DMS153 treated with DMSO at 0.1 percent for 48 hours (cell line): Measurements from ENCODE around the gene RIBC1.
A peak's percentile ranks its signal among the peaks of the same experiment; 100 is the strongest.
"Not testable (repeated sequence)": the region's sequence is repeated elsewhere in the genome, so short reads cannot be mapped to it uniquely, and the experiment has no call there.

Source experiments
- DNase-seq: peaks from one replicate; lab custom pipeline; 2025; ENCODE audit not compliant: unreplicated experiment; lab: John Stamatoyannopoulos, UW

Gene RIBC1

DNA sequence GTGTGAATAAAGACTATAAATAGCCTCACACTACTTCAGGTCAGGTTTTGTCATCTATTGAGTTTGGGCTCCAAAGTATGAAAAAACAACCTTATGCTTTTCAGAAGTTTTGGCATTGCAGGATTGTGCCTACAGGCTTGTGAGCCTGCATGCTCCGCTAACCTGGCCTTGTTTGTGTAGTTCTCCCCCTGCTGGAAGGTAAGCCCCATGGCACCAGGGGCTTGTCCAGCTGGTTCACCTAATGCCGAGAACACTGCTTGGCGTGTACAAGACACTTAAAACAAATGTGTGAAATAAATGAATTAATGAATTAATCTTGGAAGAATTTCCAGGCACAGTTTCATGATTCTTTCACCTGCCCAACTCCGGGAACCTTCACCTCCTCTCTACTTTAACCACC, 13.3 kb downstream of the RIBC1 start:
- DNase-seq = peak; percentile 17

DNA sequence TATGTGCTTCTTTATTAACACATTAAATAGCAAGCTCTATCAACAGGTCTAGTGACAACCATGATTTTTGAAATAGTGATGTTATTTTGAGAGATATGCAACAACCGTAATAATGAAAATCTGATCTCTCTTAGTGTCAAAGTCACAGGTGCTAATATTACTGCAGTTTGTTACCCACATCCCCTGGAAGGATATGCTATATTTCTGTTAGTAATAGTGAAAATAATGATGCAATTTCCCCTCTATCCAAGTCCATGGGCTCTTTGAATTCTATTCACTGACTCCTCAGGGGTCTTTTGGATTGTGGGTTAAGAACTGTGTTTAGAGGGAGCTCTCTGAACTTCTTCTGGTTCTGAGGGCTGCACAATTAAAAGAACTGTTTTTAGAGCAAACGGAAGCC, 14.5 kb downstream of the RIBC1 start:
- no peak for DNase-seq

DNA sequence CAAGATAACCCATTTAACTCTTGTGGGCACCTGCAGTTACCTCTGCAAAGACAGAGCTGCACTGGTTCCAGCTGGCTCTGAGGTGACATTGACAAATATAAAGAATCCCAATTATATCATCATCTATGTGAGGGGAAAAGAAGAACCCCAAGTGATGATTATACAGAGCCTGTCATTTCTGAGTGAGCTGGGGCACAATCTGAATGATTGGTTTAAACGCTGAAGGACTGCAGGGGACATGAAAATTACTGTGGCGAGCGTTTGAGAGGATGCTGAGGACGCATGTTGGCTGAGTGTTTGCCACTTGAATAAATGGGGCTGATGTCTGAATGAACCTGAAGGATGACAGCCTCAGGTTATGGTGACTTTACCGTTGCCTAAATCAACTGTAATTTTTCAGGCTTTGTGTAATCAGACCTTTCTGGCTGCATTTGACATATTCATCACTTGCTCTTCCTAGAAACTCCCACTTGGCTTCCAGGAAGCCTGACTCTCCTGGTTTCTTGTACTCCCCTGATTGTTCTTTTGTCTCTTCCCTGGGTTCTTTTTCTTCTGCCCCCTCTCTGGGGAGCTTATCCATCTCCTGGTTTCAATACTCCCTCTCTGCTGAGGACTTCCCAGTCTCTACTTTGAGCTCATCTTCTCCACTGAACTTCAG, 15.6 kb downstream of the RIBC1 start:
- DNase-seq = no peak

DNA sequence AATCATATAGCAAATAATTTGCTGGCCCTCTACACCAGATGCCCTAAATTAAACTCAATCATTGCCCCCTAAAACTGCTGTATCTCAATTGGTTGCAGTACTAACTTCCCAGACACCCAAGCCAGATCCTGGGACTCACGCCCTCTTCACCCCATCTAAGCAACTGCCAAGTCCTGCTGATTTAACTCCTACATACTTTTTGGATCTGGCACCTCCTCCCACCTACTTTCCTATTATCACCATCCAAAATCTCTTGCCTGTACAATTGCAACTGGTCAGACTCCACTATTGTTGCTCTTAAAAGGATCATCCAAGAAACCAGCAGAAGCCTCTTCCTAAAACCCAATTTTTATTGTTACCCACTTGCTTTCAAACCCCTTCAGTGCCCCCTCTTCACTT, 16.2 kb downstream of the RIBC1 start:
- DNase-seq = no peak

DNA sequence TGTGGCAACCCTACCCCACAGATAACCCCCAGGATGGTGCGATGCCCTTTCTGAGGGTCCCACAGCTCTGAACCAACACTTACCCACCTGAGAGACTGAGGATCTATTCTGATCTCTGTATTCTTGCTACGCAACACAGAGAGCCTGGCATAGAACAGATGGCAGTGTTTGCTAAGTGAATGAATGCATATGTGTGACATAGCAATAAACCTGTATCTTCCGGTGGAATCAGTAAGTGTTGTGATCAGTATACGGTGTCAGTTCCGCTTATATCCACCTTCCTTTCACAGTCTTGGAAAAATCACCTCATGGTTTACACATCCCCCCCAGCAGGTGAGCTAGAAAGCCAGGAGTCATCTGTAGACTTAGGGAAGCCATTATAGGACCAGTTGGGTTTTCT, 17.4 kb downstream of the RIBC1 start:
- DNase-seq = no peak

DNA sequence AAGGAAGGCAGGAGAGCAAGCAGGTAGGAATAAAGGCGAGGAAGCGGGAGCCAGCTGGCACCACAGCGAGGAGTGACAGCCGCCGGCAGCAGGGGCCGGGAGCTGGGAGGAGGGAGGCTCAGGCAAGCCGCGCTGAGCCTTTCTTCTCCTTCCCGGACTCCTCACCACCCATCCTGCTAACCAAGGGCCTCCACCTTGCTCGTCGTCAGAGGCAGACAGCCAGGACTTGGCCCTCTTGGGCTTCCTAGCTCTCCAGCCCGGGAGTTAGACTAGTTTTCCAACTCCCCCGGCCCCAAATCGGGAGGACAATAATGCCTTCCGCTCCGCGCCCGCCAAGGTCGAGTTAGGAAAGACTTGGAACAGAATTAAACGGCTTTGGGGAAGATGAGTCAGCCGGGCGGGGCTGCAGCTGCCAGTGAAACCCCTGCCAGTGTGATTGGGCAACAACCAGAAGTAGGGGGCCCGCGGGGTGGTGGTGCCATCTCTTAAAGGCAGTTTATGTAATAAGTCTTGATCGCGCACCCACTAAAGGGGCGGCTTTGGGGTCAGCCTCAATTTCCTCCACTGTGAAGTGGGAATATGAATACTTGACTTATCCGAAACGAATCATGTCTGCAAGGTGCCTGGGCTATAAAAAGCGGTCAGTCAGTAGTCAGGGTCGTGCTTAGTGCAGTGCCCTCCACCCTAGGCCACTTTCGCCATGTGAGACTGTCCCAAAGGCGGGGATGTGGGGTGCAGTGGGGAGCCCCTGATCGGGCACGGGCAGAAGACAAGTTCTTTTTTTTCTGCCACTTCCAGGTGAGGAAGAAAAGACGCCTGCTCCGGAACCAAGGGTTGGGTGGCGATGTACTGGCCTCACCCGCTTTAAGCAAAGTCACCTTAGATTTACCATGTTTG, 18.2 kb downstream of the RIBC1 start:
- DNase-seq = peak; percentile 64

DNA sequence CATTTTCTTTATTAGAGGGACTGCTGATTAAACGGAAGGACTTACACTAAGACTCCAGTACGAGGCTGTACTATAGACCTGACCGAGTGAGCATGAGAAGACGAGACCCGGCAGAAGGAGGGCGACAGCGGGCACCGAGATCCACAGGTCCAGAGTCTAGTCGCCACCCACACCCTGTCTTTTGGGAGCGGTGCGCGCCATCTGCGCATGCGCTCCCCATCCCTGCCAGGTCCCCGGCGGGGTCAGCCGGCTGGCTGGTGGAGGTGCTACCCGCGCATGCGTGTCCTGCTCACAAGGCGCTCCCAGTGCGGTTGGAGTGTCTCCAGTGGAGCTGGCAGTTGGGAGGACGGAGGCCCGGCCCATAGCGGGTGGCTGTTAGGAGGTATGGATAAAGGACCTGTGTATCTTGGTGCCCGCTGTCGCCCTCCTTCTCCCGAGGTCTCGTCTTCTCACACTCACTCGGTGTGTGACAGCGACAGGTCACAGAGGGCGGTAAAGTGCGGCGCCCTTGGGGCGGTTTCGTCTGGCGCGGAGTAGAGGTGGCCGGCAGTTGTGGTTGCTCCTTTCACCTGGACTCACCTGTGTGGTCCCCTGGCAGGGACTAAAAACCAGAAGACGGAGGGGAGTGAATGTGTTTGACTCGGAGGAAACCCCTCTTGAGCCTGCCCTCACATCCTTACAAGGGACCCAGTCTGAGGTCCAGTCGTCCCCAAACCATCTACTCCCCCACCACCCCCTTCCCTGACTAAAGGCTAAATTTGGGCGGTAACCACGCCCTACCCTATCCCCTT, 19.1 kb downstream of the RIBC1 start:
- DNase-seq = peak; percentile 64

DNA sequence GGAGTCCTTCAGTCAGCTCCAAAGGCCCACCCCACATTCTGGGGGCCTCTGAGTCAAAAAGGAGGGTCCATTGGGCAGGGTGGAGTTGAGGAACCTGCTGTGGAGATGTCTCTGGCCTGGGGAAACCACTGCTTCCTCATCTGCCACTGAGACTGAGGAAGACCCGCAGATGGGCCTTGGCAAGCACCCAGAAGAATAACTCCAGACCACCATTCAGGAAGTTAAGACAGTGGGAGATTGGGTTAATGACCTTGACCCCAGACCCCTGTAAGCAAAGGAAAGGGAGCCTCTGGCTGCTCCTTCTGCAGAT, 19.6 kb downstream of the RIBC1 start:
- no peak for DNase-seq

DNA sequence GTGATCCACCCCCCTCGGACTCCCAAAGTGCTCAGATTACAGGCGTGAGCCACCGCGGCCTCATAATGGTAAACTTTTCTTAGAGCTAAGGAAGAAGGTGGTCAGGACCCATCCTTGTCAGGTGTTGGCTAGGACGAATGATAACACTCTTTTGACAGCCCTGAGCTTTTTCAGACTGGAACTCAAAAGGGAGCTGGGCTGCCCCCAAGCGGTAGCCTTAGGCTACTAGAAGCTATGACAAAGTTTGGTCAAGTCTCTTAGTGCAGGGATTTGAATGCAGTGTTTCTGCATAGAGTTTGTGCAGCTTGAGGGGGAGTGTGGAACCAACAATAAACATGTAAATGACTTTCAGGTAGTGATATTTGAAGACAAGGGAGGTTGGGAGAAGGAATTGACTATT, 23.3 kb downstream of the RIBC1 start:
- DNase-seq = no peak

DNA sequence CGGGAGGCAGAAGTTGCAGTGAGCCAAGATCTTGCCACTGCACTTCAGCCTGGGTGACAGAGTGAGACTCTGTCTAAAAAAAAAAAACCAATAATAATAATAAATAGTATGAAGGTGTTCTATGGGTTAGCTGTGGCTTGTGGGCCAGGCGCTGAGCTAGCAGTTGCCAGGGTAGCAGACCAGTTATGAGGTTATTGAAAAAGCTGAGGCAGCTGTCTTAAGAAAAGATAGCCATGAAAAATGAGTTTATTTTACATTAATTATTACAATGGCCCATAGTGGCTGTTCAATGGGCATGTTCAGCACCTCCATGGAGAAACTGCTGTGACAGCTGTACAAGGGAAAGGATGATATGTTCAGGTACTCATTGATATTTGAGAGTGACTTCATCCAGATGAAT, 24.8 kb downstream of the RIBC1 start:
- DNase-seq = no peak

DNA sequence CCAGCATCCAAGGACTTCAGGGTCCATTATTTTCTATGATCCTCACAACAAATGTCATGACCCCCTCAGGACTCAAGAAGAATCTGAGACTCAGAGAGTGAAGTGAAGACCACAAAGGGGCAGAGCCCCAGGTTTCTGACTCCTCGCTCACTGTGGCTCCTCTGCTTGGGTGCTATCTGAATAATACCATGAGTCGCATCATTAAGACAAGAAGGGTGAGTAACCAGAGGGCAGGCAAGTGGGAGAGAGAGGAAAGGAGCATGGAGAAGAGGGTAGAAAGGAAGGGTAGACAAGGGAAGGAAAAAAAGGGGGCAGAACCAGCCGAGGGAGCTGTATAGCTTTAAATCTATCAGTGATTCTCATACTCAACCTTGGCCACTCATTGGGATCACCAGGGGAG, 27.0 kb downstream of the RIBC1 start:
- no peak for DNase-seq

DNA sequence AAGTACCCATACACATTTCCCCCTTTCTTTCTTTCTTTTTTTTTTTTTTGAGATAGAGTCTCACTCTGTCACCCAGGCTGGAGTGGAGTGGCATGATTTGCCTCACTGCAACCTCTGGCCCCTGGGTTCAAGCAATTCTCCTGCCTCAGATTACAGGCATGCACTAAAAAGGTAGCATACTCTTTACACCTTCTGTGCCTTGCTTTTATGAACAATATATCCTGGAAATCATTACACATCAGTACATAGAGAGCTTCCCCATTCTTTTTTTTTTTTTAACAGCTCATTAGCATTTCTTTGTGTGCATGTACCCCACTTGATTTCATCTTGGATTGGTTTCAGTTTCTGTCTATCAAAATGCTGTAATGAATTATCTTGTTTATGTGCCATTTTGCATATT, 30.1 kb downstream of the RIBC1 start:
- DNase-seq = no peak

DNA sequence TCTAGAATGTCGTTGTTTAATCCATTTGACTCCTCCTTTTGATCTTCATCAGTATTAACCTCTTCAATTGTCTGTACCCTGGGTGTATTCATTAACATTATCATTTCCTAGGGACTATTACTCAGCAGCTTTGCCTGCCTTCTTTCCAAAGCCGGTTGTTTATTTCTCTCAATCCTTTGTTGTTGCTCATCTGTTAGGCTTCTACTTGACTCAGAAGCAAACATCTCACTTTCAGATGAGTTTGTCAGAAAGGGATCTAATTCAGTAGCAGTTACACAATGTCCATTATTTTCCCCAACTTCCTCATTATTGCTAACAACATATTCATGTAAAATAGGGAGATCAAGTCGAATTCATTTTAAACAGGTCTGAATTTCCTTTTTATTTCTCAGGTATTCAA, 33.6 kb downstream of the RIBC1 start:
- DNase-seq = no peak

DNA sequence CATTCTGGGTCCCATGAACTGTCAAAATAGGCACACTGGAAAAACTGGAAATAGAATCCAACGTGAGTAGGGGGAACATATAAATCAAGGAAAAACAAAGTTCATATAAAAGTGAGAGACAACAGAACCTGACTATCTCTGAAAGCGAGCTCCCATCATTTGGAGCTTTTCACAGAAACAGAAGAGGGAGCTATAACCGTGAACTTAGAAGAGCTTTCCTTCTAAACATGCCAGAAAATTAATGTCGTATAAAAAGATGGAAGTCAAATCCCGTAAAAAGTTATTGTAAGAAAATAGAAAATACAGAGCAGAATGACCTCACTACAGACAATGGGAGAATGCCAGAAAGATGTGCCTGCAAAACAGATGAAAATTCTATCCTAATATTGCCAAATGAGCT, 35.4 kb downstream of the RIBC1 start:
- no peak for DNase-seq

DNA sequence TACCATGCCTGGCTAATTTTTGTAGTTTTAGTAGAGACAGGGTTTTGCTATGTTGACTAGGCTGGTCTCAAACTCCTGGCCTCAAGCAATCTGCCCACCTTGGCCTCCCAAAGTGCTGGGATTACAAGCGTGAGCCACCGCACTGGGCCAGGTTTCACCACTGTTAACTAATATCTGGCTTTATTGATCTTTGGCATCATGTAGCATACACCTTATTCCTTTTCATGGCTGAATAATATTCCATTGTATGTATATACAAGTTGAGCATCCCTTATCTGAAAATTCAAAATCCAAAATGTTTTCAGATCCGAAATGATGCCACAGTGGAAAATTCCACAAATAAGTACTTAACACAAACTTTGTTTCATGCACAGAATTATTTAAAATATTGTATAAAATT, 46.0 kb downstream of the RIBC1 start:
- DNase-seq = not testable (repeated sequence)

DNA sequence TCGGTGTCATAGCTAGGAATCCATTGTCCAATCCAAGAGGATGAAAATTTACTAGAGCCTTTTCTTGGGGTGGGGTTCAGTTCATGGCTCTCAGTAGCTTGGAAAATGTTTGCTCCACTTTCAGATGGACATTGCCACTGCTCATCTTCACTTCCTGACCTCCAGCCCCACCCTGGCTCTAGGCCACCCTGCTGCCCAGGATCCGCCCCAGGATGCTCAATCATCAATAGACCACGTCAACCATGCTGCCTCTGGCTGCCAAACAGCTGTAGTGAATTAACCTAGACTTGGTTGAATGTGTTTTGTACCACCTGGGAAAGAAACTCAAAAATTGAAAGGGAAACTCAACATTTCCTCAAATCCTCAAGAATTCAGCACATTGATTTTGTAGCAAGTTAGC, 48.7 kb downstream of the RIBC1 start:
- DNase-seq = no peak

DNA sequence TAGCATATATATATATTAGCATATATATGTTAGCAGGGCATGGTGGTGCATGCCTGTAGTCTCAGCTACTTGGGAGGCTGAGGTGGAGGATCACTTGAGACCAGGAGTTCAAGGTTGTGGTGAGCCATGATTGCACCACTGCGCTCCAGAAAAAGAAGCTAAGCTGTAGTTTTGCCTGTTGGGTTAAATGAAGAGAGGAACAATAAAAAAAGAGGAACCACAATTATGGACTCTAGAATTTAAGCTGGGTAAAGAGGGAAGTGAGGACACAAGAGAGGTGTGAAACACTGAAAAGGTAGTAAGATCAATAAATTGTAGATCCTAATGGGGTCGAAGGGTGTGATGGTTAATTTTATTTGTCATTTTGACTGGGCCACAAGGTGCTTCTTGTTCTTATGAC, 52.0 kb downstream of the RIBC1 start:
- DNase-seq = no peak

DNA sequence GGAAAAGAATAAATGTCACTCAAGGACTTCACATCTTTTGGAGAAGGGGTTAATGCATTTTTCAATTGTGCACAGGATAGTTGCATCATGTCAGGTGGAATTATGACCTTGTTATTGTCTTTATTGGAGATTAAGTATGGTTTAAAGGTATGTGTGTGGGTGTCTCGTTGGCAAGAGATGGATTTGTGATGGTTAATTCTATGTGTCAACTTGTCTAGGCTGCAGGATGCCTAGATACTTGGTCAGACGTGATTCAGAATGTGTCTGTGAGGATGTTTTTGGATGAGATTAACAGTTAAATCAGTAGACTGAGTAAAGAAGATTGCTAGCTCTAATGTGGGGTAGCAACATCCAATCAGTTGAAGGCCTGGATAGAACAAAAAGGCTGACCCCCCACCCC, 53.7 kb downstream of the RIBC1 start:
- DNase-seq = no peak

DNA sequence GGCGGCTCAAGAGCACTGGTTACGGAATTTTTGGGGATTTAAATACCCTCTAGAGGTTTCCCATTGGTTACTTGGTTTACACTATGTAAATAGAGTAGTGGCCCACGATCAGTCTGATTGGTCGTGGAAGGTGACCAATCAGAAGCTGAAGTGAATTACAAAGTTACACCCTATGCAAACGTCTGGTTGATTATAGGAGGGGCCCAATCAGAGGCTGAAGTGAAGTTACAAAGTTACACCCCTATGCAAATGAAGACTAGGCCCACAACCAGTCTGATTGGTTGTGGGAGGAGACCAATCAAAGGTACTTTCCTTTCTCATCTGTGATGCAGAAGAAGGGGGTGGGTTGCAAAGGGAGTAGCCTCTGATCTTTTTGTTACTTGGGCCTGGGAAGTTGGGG, 56.6 kb downstream of the RIBC1 start:
- DNase-seq = no peak
